ENCODE measurements around the gene RTEL1.
A peak's percentile ranks its signal among the peaks of the same experiment; 100 is the strongest.
"Not testable (repeated sequence)": the region's sequence is repeated elsewhere in the genome, so short reads cannot be mapped to it uniquely, and the experiment has no call there.

Gene RTEL1

DNA sequence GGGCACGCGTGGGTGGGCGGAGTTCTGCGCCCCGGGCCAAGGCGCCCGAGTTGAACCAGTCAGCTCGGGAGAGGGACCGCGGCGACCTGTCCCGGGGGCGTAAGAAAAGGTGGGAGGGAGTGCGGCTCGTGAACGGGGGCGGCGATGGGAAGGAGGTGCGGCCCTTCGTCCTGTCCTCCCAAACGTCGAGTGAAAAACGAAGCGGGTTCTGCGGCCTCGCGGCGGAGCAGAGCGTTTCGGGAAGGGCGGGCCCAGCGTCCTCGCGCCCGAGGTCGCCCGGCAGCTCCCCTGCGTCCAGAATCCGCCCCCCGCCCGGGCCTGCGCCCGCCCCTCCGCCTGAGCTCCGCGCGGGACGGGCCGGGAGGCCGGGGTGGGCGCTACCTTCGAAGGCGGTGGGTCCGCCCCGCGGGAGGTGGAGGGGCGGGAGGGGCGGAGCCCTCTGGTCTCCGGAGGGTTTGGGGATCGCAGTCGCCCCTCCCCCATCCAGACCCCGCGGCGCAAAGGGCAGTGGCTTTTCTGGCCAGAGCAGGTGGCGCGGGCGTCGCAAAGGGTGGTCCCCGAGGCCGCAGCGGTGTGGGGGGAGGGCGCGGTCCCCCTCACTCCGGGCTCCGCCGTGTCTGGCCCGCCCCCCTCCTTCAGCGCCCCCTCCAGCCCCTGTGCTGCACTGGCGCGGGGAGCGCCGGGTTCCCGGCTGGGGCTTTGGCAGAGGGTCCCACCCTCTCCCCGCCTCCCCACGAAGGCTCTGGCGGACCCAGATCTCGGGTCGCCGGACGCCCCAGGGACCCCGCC, 5.7 kb upstream of the RTEL1 start:
- no peak for DNase-seq

GRCh38 chr20:63653041-63653973, 4.8 kb upstream of the RTEL1 start, which contains the start of gene STMN3:
Gene STMN3 (minus strand): TSS chr20:63653424. CDS start chr20:63653345, 79 bp downstream.
- DNase-seq, result peak; percentile 59

DNA sequence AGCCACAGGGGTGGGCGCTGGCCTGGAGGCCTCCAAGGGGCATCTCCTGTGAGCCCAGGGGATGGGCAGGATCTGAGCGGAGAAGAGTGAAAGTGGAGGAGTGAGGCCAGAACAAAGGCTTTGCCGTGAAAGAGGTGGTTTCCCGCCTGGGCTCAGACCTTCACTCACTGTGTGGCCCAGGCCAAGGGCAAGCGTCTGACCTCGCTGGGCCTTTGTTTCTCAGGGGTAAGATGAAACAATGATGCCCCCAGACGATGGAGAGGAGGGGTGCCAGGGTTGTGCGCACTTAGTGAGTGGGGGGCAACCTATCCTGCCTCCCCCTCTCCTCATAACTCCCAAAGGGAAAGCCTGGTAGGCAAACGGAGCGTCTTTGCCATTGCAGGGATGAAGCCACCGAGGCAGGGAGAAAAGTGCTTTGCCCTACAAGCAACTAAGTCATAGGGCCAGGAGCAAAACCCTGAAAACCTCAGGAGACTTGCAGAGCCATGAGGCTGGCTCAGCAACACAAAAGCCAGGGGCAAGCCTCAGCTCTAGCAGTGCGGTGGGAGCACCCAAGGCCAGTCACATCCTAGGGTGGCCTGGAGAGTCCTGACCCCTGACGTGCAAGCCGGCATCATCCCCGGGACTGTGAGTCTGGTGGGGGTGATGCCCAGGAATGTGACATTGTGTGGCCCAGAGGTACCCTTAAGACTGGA, 4.0 kb upstream of the RTEL1 start:
- no peak for DNase-seq

GRCh38 chr20:63655249-63655648, 2.9 kb upstream of the RTEL1 start:
- DNase-seq, result no peak

DNA sequence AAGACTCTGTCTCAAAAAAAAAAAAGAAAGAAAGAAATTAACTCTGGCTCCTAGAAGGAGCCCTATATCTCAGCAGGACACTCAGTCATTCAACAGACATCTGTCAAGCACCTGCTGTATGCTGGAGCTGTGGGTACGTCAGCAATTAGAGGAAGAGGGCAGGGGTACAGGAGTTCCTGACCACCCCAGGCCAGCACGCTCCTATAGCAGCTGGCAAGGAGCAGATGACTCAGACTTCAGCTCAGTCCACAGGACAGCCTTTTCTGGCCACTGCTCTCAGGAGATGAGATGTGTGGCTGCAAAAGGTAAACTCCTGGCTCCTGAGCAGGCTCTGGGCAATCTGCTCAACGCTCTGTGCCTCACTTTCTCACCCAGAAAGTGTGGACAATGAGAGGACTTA, 1.7 kb upstream of the RTEL1 start:
- no peak for DNase-seq

DNA sequence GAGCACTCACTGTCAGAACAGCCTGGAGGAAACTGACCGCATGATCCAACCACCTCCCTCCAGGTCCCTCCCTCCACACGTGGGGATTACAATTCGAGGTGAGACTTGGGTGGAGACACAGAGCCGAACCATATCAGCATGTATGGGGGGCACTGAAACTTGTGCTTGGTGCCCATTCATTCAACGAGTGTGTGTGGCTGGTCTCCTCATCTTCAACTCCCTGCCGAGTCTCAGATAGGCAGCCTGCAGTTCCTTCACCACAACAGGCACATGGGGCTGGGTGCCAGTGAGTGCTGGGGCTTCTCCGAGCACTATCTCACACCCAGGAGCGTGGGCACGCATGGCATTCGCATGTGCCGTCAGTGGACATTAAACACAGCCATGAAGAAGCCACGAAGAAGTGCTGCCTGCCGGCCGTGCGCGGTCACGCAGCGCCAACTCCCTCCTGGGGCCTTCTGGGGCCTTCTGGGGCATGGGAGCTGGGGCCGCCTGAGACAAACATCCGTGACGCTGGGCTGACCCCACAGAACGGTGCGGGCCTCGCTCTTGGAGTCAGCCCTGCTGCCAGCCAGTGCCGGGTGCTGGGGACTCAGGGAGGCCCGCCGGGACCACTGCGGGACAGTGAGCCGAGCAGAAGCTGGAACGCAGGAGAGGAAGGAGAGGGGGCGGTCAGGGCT, 714 bp upstream of the RTEL1 start:
- DNase-seq, result no peak

- no peak for DNase-seq
Measured at GRCh38 chr20:63658749-63659187, 656 bp downstream of the RTEL1 start.

DNA sequence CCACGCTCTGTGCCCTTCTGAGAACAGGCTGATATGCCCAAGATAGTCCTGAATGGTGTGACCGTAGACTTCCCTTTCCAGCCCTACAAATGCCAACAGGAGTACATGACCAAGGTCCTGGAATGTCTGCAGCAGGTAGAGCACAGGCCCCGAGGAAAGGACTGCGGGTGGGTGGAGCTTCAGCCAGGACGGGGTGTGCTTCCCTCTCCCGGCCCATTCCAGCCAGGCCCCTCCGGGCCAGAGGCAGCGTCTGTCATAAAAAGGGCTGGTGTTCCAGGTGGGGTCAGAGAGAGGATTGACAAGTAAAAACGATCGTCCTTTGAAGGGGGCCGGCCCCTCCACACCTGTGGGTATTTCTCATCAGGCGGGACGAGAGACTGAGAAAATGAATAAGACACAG, 1.3 kb downstream of the RTEL1 start:
- no peak for DNase-seq

- DNase-seq, result not testable (repeated sequence)
Measured at GRCh38 chr20:63660174-63660573, 2.1 kb downstream of the RTEL1 start.

DNA sequence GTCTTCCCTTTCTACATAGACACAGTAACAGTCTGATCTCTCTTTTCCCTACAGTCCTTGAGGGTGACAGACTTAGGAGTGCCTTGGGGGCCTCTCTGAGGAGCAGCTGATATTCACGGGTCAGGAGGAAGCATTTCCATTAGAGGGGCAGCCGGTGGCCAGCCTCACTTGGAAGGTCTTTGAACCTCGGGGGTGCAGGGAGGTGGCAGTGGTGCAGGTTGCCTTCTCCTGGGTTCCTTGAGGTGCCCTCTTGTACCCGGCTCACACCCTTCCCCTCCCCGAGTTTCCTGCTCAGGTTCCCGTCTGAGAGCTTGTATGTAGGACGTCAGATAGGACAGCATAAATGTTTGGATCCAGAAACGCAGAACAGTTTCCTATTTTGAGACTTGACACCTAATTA, 2.5 kb downstream of the RTEL1 start:
- no peak for DNase-seq

- no peak for DNase-seq
Measured at GRCh38 chr20:63661108-63661507, 3.0 kb downstream of the RTEL1 start.

- no peak for DNase-seq
Measured at GRCh38 chr20:63661959-63662812, 4.1 kb downstream of the RTEL1 start.

- DNase-seq, result no peak
Measured at GRCh38 chr20:63662813-63663189, 4.7 kb downstream of the RTEL1 start.

GRCh38 chr20:63663332-63664066, 5.4 kb downstream of the RTEL1 start:
- DNase-seq, result no peak

DNA sequence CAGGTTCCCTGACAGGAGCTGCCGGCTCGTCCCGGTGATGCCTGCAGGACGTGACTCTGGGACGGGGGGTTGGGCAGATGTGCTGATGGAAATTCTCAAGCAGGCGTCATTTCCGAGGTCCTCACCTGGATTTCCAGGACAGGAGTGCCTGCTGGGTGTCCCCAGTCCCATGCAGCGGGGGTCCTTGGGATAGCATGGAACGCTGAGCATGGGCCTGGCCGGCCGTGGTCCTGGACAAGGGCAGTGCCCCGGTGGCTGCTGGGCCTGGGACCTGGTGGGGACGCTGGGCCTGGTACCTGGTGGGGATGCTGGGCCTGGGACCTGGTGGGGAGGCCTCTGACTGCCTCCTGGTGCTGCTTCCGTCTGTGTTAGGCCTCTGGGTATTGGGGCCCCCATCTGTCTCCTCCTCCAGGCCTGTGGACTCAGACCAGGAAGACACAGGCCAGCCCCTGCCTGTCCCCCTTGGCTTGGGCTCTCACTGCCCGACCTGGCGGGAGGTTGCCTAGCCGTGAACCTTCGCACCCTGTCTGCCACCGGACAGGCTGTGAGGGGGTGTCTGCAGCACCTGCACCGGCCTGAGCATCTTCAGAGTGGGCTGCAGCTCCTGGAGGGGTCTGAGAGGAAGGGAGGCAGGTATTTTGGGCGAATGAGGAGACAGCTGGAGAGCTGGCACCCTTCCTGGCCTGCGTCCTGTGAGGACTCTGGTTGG, 6.2 kb downstream of the RTEL1 start:
- no peak for DNase-seq

DNA sequence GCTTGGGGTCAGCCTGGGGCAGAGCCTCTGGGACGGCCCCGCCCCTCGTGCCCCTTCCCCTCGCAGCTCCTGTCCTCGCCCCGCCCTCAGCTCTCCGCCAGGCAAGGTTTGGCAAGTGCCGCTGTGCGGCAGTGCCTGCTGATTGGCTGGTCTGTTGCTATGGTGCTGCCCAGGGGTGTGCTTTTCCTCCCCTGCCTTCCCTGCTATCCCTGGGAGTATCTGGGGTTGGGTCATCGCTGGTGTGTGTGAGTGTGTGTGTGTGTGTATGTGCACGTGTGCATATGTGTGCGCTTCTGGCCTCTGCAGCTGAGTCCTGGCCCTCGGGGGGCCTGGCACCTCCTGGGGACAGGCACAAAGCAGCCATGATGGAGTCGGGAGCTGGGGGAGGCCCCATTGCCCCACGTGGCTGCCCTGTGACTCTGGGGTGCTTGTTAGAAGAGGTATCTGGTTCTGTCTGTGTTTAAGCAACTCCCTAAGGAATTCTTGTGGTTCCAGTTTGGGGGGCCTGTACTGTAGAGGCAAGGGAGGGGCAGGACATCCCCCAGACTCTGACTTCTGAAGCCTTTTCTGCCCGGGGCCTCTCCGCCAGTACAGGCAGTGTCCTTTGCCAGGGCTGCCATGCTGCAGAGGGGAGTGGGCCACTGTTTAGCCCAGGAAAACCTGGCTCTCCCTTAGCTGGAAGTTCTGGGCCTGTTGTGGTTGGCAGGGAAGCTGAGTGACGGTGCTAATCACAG, 6.9 kb downstream of the RTEL1 start:
- no peak for DNase-seq

GRCh38 chr20:63665708-63666107, 7.6 kb downstream of the RTEL1 start:
- DNase-seq, result no peak

GRCh38 chr20:63667858-63668257, 9.7 kb downstream of the RTEL1 start:
- DNase-seq, result no peak

DNA sequence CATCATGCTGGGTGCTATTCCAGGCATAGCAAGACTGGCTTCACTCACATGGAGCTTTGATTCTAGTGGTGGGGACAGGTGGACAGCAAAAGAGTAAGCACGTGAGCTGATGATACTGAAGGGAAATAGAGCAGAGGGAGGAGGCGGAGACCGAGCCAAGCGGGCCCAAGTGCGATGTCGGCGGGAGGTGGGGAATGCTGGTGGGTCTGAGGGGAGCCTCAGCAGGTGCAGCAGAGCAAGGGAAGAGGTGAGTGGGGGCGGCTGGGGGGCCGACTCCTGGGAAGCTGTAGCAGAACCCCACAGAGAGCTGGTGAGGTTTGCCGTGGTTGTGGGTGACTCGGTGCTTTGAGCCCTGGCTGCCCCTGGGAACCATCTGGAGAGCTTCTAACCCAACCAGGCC, 10.2 kb downstream of the RTEL1 start:
- no peak for DNase-seq

DNA sequence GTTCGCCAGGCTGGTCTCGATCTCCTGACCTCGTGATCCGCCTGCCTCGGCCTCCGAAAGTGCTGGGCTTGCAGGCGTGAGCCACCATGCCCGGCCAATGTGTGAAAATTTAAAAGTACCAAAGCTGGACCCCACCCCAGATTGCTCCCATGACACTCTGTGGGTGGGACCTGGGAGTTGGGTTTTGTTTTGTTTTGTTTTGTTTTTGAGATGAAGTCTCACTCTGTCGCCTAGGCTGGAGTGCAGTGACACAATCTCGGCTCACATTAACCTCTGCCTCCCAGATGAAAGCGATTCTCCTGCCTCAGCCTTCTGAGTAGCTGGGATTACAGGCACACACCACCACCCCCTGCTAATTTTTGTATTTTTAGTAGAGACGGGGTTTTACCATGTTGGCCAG, 13.6 kb downstream of the RTEL1 start:
- DNase-seq, result not testable (repeated sequence)

Data from T1000 (cell line).